Hepatocyte (in vitro differentiated cells): ENCODE data around the gene ARL15.

Experiments used
- CTCF ChIP-seq: fragments of 200-600 bp; sonication (generic); IDR thresholded peaks from 2 replicates; pipeline ENCODE4 v1.5.1; 2016; ENCODE audit warnings: antibody characterized with exemption, mild to moderate bottlenecking; ENCODE audit not compliant: poor library complexity
- EZH2 ChIP-seq: fragments of 200-600 bp; sonication (generic); IDR thresholded peaks from 2 replicates; pipeline ENCODE4 v1.6.1; 2016; ENCODE audit warnings: antibody characterized with exemption, mild to moderate bottlenecking, borderline replicate concordance

- TF ChIP-seq CTCF (no peak), EZH2 (no peak)
These were observed 18.9 kb downstream of the ARL15 start for GRCh38 chr5:54291498-54291897.
